Thyroid gland (tissue), 4 donors: Measurements from ENCODE around the gene ADCYAP1R1.

ENCODE experiments used
- POLR2A ChIP-seq, 2 donors: fragments of 450-650 bp; IDR thresholded peaks; one replicate each; pipeline ENCODE4 v1.6.1; 2017; ENCODE audit warnings: antibody characterized with exemption in 2 of 2, mild to moderate bottlenecking in 2 of 2, moderate library complexity in 1 of 2
- TF ChIP-seq, protein P1 (sequence below), 6 experiments: fragments of 200-600 bp in 3 of 6; fragments of 450-650 bp in 3 of 6; sonication (generic) in 3 of 6; IDR thresholded peaks; one replicate each; pipeline ENCODE4 v1.5.1; 2016 to 2019; ENCODE audit warnings: antibody characterized with exemption in 6 of 6, mild to moderate bottlenecking in 2 of 6, inconsistent platforms in 1 of 6, moderate library complexity in 1 of 6

DNA sequence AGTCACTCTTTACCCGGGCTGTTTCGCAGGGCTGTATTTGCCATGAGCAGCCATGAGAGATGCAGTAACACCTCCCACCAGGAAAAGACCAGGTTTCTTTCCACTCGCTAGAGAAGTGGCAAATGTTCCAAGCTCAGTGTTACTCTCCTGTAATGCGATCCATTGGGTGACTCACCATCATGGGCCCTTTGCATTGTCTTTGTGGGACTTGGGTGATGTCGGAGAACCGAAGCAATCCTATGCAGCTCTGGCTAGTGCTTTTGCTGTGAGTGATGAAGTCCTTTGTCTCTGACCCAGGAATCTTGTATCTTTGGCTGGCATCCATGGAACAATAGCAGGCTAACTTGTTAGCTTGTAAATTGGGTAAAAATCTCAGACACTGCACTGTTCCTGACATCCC, 48.4 kb upstream of the ADCYAP1R1 start:
- TF ChIP-seq, protein P1, sequence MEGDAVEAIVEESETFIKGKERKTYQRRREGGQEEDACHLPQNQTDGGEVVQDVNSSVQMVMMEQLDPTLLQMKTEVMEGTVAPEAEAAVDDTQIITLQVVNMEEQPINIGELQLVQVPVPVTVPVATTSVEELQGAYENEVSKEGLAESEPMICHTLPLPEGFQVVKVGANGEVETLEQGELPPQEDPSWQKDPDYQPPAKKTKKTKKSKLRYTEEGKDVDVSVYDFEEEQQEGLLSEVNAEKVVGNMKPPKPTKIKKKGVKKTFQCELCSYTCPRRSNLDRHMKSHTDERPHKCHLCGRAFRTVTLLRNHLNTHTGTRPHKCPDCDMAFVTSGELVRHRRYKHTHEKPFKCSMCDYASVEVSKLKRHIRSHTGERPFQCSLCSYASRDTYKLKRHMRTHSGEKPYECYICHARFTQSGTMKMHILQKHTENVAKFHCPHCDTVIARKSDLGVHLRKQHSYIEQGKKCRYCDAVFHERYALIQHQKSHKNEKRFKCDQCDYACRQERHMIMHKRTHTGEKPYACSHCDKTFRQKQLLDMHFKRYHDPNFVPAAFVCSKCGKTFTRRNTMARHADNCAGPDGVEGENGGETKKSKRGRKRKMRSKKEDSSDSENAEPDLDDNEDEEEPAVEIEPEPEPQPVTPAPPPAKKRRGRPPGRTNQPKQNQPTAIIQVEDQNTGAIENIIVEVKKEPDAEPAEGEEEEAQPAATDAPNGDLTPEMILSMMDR (IDR thresholded peaks at IDR 0.05), result no peak
- no peak for TF ChIP-seq POLR2A (IDR thresholded peaks at IDR 0.05)
